ENCODE results near the gene RAB44. TPM values are rescaled to one million over a fixed set of nuclear protein-coding genes. Genes with fewer than 3 reads are reported as not detected.

Gene RAB44
- total RNA-seq, 1 donor from 2014 or later, result not detected

DNA sequence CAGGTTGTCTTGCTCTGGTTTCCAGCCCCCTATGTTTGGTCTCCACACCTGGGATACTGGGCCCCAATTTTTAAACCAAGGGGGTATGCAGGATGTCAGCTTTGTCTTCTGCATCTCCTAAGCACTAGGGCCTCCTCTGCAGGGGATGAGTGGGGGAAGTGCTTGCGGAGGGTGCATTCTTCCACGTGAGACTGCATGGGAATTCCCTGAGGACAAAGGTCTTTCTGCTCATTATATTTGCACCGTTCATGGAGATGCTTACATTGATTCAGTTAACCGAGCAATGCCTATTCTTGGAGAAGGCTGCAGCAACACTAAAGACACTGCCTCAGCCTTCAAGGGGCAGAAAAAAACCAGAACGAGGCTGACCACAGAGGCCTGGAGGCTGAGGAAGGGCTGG lies 45.4 kb downstream of the RAB44 start:
- H3K4me3 ChIP-seq (ENCODE audit: low read depth, low read length), result no peak overlapping the region
- TF ChIP-seq, protein P1, sequence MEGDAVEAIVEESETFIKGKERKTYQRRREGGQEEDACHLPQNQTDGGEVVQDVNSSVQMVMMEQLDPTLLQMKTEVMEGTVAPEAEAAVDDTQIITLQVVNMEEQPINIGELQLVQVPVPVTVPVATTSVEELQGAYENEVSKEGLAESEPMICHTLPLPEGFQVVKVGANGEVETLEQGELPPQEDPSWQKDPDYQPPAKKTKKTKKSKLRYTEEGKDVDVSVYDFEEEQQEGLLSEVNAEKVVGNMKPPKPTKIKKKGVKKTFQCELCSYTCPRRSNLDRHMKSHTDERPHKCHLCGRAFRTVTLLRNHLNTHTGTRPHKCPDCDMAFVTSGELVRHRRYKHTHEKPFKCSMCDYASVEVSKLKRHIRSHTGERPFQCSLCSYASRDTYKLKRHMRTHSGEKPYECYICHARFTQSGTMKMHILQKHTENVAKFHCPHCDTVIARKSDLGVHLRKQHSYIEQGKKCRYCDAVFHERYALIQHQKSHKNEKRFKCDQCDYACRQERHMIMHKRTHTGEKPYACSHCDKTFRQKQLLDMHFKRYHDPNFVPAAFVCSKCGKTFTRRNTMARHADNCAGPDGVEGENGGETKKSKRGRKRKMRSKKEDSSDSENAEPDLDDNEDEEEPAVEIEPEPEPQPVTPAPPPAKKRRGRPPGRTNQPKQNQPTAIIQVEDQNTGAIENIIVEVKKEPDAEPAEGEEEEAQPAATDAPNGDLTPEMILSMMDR (IDR thresholded peaks at IDR 0.05; ENCODE audit: insufficient read depth, low read length, poor library complexity, severe bottlenecking), result no peak
- DNase-seq (ENCODE audit: low read depth), result no peak
- H3K36me3 ChIP-seq (ENCODE audit: control insufficient read depth, insufficient read depth, low read length), result no peaks in the 10 kb centered on the region
- H3K27me3 ChIP-seq (ENCODE audit: control insufficient read depth, insufficient read depth, low read length), result peaks cover 4% of the 10 kb centered on the region

DNA sequence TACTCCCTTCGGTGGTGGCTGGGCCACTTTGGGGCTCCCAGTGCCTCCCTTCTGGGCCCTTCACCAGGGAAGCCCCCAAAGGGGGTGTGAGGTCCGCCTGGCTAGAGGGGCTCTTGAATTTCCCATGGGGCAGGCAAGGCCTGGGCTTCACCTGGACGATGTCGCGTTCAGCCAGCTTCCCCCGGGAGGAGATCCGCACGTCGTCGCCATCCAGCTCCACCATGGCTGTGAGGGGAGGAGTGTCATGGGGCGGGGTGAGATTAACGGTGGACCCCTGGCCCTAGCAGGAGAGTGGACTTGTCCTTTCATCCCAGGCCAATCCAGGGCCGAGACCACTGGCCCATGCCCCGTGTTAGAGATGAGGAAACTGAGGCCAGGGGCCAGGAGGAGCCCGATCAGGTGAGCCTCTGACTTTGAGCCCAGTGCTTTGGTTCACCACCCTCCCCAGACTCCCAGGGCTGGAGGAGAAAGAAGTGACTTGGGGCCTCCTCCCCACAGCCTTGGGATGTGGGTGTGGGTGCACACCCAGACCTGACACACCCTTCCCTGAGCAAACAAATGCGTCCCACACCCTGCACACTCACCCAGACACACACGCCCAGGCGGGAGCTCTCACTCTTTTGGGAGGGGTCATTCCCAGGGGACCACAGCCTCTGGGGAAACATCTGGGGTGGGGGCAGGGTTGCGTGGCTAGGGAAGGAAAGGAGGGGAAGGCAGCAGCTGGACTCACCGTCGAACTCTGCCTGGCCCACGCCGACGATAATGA lies 46.1 kb downstream of the RAB44 start:
- H3K4me3 ChIP-seq (ENCODE audit: low read depth, low read length), result no peak overlapping the region
- H3K27me3 ChIP-seq (ENCODE audit: control insufficient read depth, insufficient read depth, low read length), result peaks cover 4% of the 10 kb centered on the region
- no peak for DNase-seq (ENCODE audit: low read depth)
- TF ChIP-seq, protein P1 (IDR thresholded peaks at IDR 0.05; ENCODE audit: insufficient read depth, low read length, poor library complexity, severe bottlenecking), result no peak
- no peaks in the 10 kb centered on the region for H3K36me3 ChIP-seq (ENCODE audit: control insufficient read depth, insufficient read depth, low read length)

DNA sequence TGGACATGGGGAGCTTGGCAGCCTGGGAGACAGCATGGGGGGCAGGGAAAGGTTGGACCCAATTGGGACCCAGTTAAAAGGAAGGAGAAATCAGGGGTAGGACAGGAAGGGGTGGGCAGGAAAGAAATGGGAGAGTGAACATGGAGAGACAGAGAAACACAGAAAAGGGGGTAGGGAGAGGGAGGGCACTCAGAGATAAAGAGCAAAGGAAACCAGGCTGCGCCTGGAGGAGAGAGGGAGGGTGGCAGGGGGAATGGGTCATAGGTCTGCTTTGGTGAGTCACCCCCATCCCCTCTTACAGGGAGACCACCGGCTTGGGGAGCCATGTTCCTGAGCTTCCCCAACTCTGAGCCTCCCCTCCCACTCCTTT lies 46.7 kb downstream of the RAB44 start:
- TF ChIP-seq, protein P1 (IDR thresholded peaks at IDR 0.05; ENCODE audit: insufficient read depth, low read length, poor library complexity, severe bottlenecking), result no peak
- no peak for DNase-seq (ENCODE audit: low read depth)
- Histone ChIP-seq H3K36me3 (ENCODE audit: control insufficient read depth, insufficient read depth, low read length) (no peaks in the 10 kb centered on the region), H3K4me3 (ENCODE audit: low read depth, low read length) (no peak overlapping the region), H3K27me3 (ENCODE audit: control insufficient read depth, insufficient read depth, low read length) (peaks cover 4% of the 10 kb centered on the region)

- no peak for DNase-seq (ENCODE audit: low read depth)
- no peaks in the 10 kb centered on the region for H3K36me3 ChIP-seq (ENCODE audit: control insufficient read depth, insufficient read depth, low read length)
- peaks cover 4% of the 10 kb centered on the region for H3K27me3 ChIP-seq (ENCODE audit: control insufficient read depth, insufficient read depth, low read length)
- TF ChIP-seq, protein P1 (IDR thresholded peaks at IDR 0.05; ENCODE audit: insufficient read depth, low read length, poor library complexity, severe bottlenecking), result no peak
- H3K4me3 ChIP-seq (ENCODE audit: low read depth, low read length), result no peak overlapping the region
These were observed 47.7 kb downstream of the RAB44 start for GRCh38 chr6:36745283-36745682.

GRCh38 chr6:36745836-36746235 lies 48.2 kb downstream of the RAB44 start:
- Histone ChIP-seq H3K36me3 (ENCODE audit: control insufficient read depth, insufficient read depth, low read length) (no peaks in the 10 kb centered on the region), H3K27me3 (ENCODE audit: control insufficient read depth, insufficient read depth, low read length) (peaks cover 4% of the 10 kb centered on the region), H3K4me3 (ENCODE audit: low read depth, low read length) (no peak overlapping the region)
- TF ChIP-seq, protein P1 (IDR thresholded peaks at IDR 0.05; ENCODE audit: insufficient read depth, low read length, poor library complexity, severe bottlenecking), result no peak
- no peak for DNase-seq (ENCODE audit: low read depth)

GRCh38 chr6:36746251-36746650 lies 48.6 kb downstream of the RAB44 start:
- DNase-seq (ENCODE audit: low read depth), result no peak
- H3K27me3 ChIP-seq (ENCODE audit: control insufficient read depth, insufficient read depth, low read length), result peaks cover 4% of the 10 kb centered on the region
- H3K36me3 ChIP-seq (ENCODE audit: control insufficient read depth, insufficient read depth, low read length), result no peaks in the 10 kb centered on the region
- no peak overlapping the region for H3K4me3 ChIP-seq (ENCODE audit: low read depth, low read length)
- TF ChIP-seq, protein P1 (IDR thresholded peaks at IDR 0.05; ENCODE audit: insufficient read depth, low read length, poor library complexity, severe bottlenecking), result no peak
